ENCODE results near the gene USP35.

USP35 gene

GRCh38 chr11:78192223-78192719, 3.6 kb downstream of the USP35 start:
- no peak overlapping the region for H3K27ac ChIP-seq (ENCODE audit: low read length)
- H3K36me3 ChIP-seq (ENCODE audit: control insufficient read depth in 1 of 2, insufficient read depth in 2 of 2, low read length in 2 of 2) = no peaks in the 10 kb centered on the region
- H3K4me3 ChIP-seq (ENCODE audit: low read depth in 1 of 2, low read length in 2 of 2) = no peak overlapping the region
- H3K4me1 ChIP-seq (ENCODE audit: control insufficient read depth in 1 of 2, insufficient read depth in 2 of 2, low read length in 2 of 2) = peaks cover 0 to 24% of the 10 kb centered on the region in 2 donors
- no peaks in the 10 kb centered on the region for H3K9me3 ChIP-seq (ENCODE audit: control insufficient read depth in 1 of 2, low read length in 2 of 2)
- no peaks in the 10 kb centered on the region for H3K27me3 ChIP-seq (ENCODE audit: low read depth, low read length)

DNA sequence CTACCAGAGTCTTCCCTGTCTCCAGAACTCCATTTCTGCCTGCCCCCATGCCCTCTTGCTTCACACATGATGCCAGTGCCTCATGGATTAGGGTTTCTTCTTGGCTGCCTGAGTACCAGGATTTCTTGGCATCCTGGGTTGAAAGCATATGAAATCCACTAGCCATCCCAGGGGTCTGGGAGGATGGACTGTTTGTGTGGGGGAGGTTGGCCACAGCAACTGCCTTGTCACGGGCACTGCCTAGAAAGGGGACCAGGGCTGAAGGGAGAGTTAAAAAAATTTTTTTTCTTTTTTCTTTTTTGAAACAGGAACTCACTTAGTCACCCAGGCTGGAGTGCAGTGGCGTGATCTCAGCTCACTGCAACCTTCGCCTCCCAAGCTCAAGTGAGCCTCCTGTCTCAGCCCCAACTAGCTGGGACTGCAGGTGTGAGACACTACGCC, 4.2 kb downstream of the USP35 start:
- Histone ChIP-seq H3K27ac (ENCODE audit: low read length) (no peak overlapping the region), H3K36me3 (ENCODE audit: control insufficient read depth in 1 of 2, insufficient read depth in 2 of 2, low read length in 2 of 2) (no peaks in the 10 kb centered on the region), H3K4me3 (ENCODE audit: low read depth in 1 of 2, low read length in 2 of 2) (no peak overlapping the region), H3K9me3 (ENCODE audit: control insufficient read depth in 1 of 2, low read length in 2 of 2) (no peaks in the 10 kb centered on the region), H3K27me3 (ENCODE audit: low read depth, low read length) (no peaks in the 10 kb centered on the region), H3K4me1 (ENCODE audit: control insufficient read depth in 1 of 2, insufficient read depth in 2 of 2, low read length in 2 of 2) (peaks cover 0 to 24% of the 10 kb centered on the region in 2 donors)

DNA sequence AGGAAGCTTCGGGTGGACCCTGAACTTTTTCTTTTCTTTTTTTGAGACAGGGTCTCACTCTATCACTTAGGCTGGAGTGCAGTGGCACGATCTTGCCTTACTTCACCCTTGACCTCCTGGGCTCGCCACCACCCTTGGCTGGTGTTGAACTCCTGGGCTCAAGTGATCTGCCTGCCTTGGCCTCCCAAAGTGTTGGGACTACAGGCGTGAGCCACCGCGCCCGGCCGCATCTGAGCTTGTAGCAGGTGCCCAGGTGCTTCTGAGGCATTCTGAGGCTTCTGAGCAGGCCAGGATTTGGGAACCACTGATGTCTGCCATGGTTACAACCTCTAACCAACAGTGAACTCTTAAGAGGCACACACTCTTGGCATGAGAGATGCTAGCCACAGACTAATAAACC, 5.1 kb downstream of the USP35 start:
- Histone ChIP-seq H3K36me3 (ENCODE audit: control insufficient read depth in 1 of 2, insufficient read depth in 2 of 2, low read length in 2 of 2) (no peaks in the 10 kb centered on the region), H3K4me3 (ENCODE audit: low read depth in 1 of 2, low read length in 2 of 2) (no peak overlapping the region), H3K27me3 (ENCODE audit: low read depth, low read length) (no peaks in the 10 kb centered on the region), H3K27ac (ENCODE audit: low read length) (no peak overlapping the region), H3K4me1 (ENCODE audit: control insufficient read depth in 1 of 2, insufficient read depth in 2 of 2, low read length in 2 of 2) (peaks cover 0 to 24% of the 10 kb centered on the region in 2 donors), H3K9me3 (ENCODE audit: control insufficient read depth in 1 of 2, low read length in 2 of 2) (no peaks in the 10 kb centered on the region)

DNA sequence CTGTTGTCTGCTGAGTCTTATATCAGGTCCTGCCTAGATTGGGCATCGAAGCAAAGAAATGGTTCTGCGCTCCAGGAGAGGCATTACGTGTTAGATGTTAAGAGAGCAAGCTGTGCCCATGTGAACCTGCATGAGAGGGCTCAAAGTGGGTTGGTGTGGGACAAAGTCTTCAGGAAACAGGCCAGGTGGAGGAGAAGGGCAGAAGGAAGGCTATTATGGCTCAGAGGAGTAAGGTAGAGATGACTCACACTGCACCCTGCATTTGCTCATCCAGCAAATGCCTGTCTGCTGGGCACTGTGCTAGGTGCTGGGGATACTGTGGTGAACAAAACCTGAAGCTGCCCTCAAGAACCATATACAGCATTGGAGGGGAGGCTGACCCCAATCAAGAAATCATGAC, 5.8 kb downstream of the USP35 start:
- Histone ChIP-seq H3K36me3 (ENCODE audit: control insufficient read depth in 1 of 2, insufficient read depth in 2 of 2, low read length in 2 of 2) (peaks cover 1% of the 10 kb centered on the region in 2 donors), H3K4me3 (ENCODE audit: low read depth in 1 of 2, low read length in 2 of 2) (no peak overlapping the region), H3K9me3 (ENCODE audit: control insufficient read depth in 1 of 2, low read length in 2 of 2) (no peaks in the 10 kb centered on the region), H3K27ac (ENCODE audit: low read length) (no peak overlapping the region), H3K27me3 (ENCODE audit: low read depth, low read length) (no peaks in the 10 kb centered on the region), H3K4me1 (ENCODE audit: control insufficient read depth in 1 of 2, insufficient read depth in 2 of 2, low read length in 2 of 2) (peaks cover 0 to 19% of the 10 kb centered on the region in 2 donors)

- peaks cover 12 to 14% of the 10 kb centered on the region in 2 donors for H3K36me3 ChIP-seq (ENCODE audit: control insufficient read depth in 1 of 2, insufficient read depth in 2 of 2, low read length in 2 of 2)
- no peak overlapping the region for H3K27ac ChIP-seq (ENCODE audit: low read length)
- no peak overlapping the region for H3K4me3 ChIP-seq (ENCODE audit: low read depth in 1 of 2, low read length in 2 of 2)
- no peaks in the 10 kb centered on the region for H3K9me3 ChIP-seq (ENCODE audit: control insufficient read depth in 1 of 2, low read length in 2 of 2)
- H3K4me1 ChIP-seq (ENCODE audit: control insufficient read depth in 1 of 2, insufficient read depth in 2 of 2, low read length in 2 of 2) = peaks cover 0 to 5% of the 10 kb centered on the region in 2 donors
- no peaks in the 10 kb centered on the region for H3K27me3 ChIP-seq (ENCODE audit: low read depth, low read length)
These were observed 7.3 kb downstream of the USP35 start for GRCh38 chr11:78195917-78196560.

- H3K4me1 ChIP-seq (ENCODE audit: control insufficient read depth in 1 of 2, insufficient read depth in 2 of 2, low read length in 2 of 2) = peaks cover 0 to 5% of the 10 kb centered on the region in 2 donors
- no peak overlapping the region for H3K4me3 ChIP-seq (ENCODE audit: low read depth in 1 of 2, low read length in 2 of 2)
- no peaks in the 10 kb centered on the region for H3K9me3 ChIP-seq (ENCODE audit: control insufficient read depth in 1 of 2, low read length in 2 of 2)
- peaks cover 12 to 14% of the 10 kb centered on the region in 2 donors for H3K36me3 ChIP-seq (ENCODE audit: control insufficient read depth in 1 of 2, insufficient read depth in 2 of 2, low read length in 2 of 2)
- no peaks in the 10 kb centered on the region for H3K27me3 ChIP-seq (ENCODE audit: low read depth, low read length)
- no peak overlapping the region for H3K27ac ChIP-seq (ENCODE audit: low read length)
These were observed 8.0 kb downstream of the USP35 start for GRCh38 chr11:78196661-78197091.

DNA sequence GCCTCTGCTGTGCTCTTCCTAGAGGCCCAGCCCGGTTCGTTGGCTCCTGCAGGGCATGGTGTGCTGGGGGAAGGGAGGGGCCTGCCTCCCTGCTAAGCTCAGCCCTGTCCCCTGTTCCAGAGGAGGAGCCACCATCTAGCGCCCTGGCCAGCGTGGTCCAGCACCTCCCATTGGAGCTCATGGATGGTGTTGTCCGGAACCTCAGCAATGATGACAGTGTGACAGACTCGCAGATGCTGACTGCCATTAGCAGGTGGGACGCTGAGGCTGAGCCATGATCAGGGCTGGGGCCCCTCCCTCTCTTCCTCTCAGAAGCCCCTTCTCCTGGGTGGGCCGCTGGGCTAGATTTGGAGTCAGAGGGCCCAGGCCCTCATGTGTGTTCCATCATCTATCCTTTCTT, 9.1 kb downstream of the USP35 start:
- Histone ChIP-seq H3K27me3 (ENCODE audit: low read depth, low read length) (no peaks in the 10 kb centered on the region), H3K36me3 (ENCODE audit: control insufficient read depth in 1 of 2, insufficient read depth in 2 of 2, low read length in 2 of 2) (peaks cover 12 to 14% of the 10 kb centered on the region in 2 donors), H3K4me3 (ENCODE audit: low read depth in 1 of 2, low read length in 2 of 2) (no peak overlapping the region), H3K9me3 (ENCODE audit: control insufficient read depth in 1 of 2, low read length in 2 of 2) (no peaks in the 10 kb centered on the region), H3K27ac (ENCODE audit: low read length) (no peak overlapping the region), H3K4me1 (ENCODE audit: control insufficient read depth in 1 of 2, insufficient read depth in 2 of 2, low read length in 2 of 2) (peaks cover 0 to 2% of the 10 kb centered on the region in 2 donors)

- no peak overlapping the region for H3K4me3 ChIP-seq (ENCODE audit: low read depth in 1 of 2, low read length in 2 of 2)
- H3K4me1 ChIP-seq (ENCODE audit: control insufficient read depth in 1 of 2, insufficient read depth in 2 of 2, low read length in 2 of 2) = no peaks in the 10 kb centered on the region
- H3K27ac ChIP-seq (ENCODE audit: low read length) = no peak overlapping the region
- H3K27me3 ChIP-seq (ENCODE audit: low read depth, low read length) = no peaks in the 10 kb centered on the region
- no peaks in the 10 kb centered on the region for H3K9me3 ChIP-seq (ENCODE audit: control insufficient read depth in 1 of 2, low read length in 2 of 2)
- H3K36me3 ChIP-seq (ENCODE audit: control insufficient read depth in 1 of 2, insufficient read depth in 2 of 2, low read length in 2 of 2) = peaks cover 12 to 14% of the 10 kb centered on the region in 2 donors
These were observed 10.4 kb downstream of the USP35 start for GRCh38 chr11:78199015-78199652.

DNA sequence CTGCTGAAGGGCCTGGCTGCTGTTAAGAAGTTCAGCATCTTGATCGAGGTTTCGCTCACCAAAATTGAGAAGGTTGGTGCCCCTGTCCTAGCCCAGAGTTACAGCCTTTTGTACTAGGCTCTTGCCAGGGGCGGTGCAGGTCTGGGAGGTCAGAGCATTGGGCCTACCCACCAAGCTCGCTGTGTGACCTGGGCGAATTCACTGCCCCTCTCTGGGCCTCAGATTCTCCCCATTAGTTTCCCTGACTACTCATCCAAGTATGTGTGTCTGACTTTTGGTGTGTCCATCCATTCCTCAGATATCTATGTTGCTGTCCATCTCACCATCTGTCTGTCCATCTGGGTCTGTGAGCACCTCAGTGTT, 10.9 kb downstream of the USP35 start:
- H3K27ac ChIP-seq (ENCODE audit: low read length) = no peak overlapping the region
- no peak overlapping the region for H3K4me3 ChIP-seq (ENCODE audit: low read depth in 1 of 2, low read length in 2 of 2)
- H3K36me3 ChIP-seq (ENCODE audit: control insufficient read depth in 1 of 2, insufficient read depth in 2 of 2, low read length in 2 of 2) = peaks cover 12 to 14% of the 10 kb centered on the region in 2 donors
- no peaks in the 10 kb centered on the region for H3K9me3 ChIP-seq (ENCODE audit: control insufficient read depth in 1 of 2, low read length in 2 of 2)
- no peaks in the 10 kb centered on the region for H3K27me3 ChIP-seq (ENCODE audit: low read depth, low read length)
- no peaks in the 10 kb centered on the region for H3K4me1 ChIP-seq (ENCODE audit: control insufficient read depth in 1 of 2, insufficient read depth in 2 of 2, low read length in 2 of 2)

DNA sequence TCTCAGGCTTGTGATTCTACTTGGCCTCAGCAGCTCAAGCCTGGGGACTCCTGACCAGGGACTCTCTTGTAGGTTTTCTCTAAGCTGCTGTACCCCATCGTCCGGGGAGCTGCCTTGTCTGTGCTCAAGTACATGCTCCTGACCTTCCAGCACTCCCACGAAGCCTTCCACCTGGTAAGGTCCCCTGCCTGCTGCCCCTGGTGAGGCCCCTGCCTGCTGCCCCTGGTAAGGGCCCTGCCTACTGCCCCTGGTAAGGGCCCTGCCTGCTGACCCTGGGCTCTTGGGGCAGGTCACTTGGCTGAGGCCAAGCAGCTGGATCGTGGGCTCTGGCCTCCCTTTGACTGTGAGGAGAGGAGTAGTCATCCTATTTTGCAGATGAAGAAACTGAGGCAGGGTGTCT, 11.3 kb downstream of the USP35 start:
- Histone ChIP-seq H3K4me1 (ENCODE audit: control insufficient read depth in 1 of 2, insufficient read depth in 2 of 2, low read length in 2 of 2) (no peaks in the 10 kb centered on the region), H3K4me3 (ENCODE audit: low read depth in 1 of 2, low read length in 2 of 2) (no peak overlapping the region), H3K9me3 (ENCODE audit: control insufficient read depth in 1 of 2, low read length in 2 of 2) (no peaks in the 10 kb centered on the region), H3K36me3 (ENCODE audit: control insufficient read depth in 1 of 2, insufficient read depth in 2 of 2, low read length in 2 of 2) (peaks cover 14 to 16% of the 10 kb centered on the region in 2 donors), H3K27me3 (ENCODE audit: low read depth, low read length) (no peaks in the 10 kb centered on the region), H3K27ac (ENCODE audit: low read length) (no peak overlapping the region)

DNA sequence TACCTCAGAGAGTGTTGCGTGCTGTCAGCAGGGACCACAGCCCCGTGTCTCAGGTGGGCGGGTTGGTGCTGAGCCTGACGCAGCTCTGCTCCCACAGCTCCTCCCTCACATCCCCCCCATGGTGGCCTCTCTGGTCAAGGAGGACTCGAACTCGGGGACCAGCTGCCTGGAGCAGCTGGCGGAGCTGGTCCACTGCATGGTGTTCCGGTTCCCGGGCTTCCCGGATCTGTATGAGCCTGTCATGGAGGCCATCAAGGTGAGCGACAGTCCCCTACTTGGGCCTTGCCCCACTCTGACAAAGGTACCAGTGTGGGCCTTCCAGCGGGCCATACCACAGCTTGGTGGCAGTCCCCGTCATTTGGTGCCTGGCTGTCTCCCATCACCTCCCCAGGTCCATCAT, 11.8 kb downstream of the USP35 start:
- Histone ChIP-seq H3K9me3 (ENCODE audit: control insufficient read depth in 1 of 2, low read length in 2 of 2) (no peaks in the 10 kb centered on the region), H3K4me3 (ENCODE audit: low read depth in 1 of 2, low read length in 2 of 2) (no peak overlapping the region), H3K4me1 (ENCODE audit: control insufficient read depth in 1 of 2, insufficient read depth in 2 of 2, low read length in 2 of 2) (no peaks in the 10 kb centered on the region), H3K27me3 (ENCODE audit: low read depth, low read length) (no peaks in the 10 kb centered on the region), H3K27ac (ENCODE audit: low read length) (no peak overlapping the region), H3K36me3 (ENCODE audit: control insufficient read depth in 1 of 2, insufficient read depth in 2 of 2, low read length in 2 of 2) (peaks cover 14 to 19% of the 10 kb centered on the region in 2 donors)
